ENCODE measurements around the gene RHEB. TPM values are rescaled to one million over a fixed set of nuclear protein-coding genes. Genes with fewer than 3 reads are reported as not detected.

RHEB gene
- total and polyA plus RNA-seq, 7 donors, result 98.0 to 248 (median 167) TPM

DNA sequence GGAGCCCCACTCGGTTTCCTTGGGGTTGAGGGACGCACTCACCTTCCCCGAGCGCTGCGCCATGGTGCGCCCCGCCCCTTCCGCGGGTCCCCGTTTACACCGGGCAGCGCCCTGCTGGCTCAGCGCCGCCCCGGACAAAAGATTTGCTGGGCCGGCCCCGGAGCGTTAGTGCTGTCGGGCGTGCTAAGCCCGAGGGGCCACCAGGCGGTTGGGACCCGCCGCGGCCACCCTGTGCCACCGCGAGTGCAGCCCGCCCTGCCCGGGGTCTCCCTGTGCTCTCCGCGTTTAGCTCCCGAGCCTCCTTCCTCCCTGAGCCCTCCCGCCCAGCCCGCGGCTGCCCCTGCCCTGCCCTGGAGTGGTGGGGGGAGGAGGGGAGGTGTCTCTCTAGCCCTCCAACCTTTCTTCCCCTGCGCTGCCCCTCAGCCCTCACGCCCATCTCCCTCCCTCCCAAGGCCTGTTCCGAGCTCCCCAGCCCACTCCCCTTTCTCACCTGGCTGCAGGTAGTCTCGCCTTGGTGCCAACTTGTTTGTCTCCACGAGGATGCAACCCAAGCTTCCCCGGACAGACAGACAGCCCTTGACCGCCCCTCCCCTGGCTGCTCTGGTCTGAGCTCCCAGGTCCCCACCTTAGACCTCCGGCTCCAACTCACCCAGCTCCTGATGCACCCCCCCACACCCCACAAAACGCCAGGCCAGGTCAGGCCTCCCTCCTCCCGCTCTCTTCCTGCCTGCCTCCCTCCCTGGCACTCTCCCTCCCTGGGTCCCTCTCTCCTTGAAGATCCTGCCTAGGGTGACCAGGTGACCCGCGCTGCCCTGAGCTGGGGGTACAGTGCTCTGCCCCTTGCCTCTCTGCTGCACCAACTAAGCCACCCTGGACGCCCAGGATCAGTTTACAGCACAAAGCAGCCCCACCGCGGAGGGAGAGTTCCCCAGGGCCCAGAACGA is 79.6 kb downstream of the RHEB start, which contains the start of gene CRYGN:
CRYGN (minus strand) TSS at position 287 of the 944 bp plus-strand sequence; CDS start at position 63, 224 bp downstream.
- peak within 1 kb of the TSS; percentile 28 for H3K4me3 ChIP-seq
- TF ChIP-seq, protein P1, sequence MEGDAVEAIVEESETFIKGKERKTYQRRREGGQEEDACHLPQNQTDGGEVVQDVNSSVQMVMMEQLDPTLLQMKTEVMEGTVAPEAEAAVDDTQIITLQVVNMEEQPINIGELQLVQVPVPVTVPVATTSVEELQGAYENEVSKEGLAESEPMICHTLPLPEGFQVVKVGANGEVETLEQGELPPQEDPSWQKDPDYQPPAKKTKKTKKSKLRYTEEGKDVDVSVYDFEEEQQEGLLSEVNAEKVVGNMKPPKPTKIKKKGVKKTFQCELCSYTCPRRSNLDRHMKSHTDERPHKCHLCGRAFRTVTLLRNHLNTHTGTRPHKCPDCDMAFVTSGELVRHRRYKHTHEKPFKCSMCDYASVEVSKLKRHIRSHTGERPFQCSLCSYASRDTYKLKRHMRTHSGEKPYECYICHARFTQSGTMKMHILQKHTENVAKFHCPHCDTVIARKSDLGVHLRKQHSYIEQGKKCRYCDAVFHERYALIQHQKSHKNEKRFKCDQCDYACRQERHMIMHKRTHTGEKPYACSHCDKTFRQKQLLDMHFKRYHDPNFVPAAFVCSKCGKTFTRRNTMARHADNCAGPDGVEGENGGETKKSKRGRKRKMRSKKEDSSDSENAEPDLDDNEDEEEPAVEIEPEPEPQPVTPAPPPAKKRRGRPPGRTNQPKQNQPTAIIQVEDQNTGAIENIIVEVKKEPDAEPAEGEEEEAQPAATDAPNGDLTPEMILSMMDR (IDR thresholded peaks at IDR 0.05), result no peak
- no peak within 1 kb of the TSS for H3K27ac ChIP-seq
- 16 to 26% (median 17%) methylated on average over 26 to 51 of the region's 51 CpGs for WGBS, 3 donors
- peak in 2 of 4 donors; percentile 23 to 27 for ATAC-seq
- peak in 1 of 2 donors; percentile 47 for DNase-seq
- H3K36me3 ChIP-seq (ENCODE audit: insufficient read depth in 1 of 2, low read depth in 1 of 2), result no peaks in the 10 kb centered on the region
- no peaks in the 10 kb centered on the region for H3K4me1 ChIP-seq
- H3K9me3 ChIP-seq, result no peaks in the 10 kb centered on the region
- intact Hi-C loops (cut with DNase I), result no loop called here
- H3K27me3 ChIP-seq (ENCODE audit: insufficient read depth in 3 of 3, low read length in 2 of 3), result peaks cover 0 to 19% (median 15%) of the 10 kb centered on the region in 3 donors

DNA sequence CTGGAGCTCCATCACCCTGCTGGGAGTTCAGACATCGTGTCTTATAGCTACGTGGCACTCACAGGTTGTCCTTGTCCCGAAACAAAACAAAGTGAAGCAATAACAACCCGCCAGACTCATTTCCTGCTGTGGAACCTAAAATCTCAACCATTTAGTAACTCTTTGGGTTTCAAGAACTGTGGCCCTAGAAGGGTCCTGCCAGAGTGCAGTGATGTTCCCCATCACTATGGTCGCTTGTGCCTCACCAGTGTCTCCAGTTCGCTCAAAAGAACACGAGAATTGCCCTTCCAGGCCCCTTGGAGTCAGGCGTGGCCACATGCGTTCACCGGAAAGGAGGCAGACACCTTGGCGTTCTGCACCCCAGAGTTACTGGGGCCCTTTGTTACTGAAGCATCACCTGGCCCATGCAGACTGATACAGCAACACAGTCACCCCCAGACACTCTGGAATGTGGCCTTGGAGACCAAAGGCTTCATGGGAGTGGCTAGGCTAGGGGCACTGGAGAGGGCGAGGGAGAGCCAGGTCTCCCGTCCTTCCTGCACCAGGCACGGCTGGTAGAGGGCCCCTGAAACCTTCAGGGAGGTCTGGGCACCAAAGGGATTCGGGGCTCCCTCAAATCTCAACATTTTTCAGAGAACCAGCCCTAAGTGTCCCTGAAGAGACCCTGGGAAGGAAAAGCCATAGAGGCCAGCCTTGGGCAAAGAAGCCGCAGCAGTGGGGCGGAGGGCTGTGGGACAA is 80.7 kb downstream of the RHEB start:
- H3K9me3 ChIP-seq, result no peaks in the 10 kb centered on the region
- DNase-seq (no peak), ATAC-seq (no peak)
- 94% methylated on average over 17 of the region's 17 CpGs for WGBS, 3 donors
- TF ChIP-seq, protein P1 (IDR thresholded peaks at IDR 0.05), result no peak
- H3K27me3 ChIP-seq (ENCODE audit: insufficient read depth in 3 of 3, low read length in 2 of 3), result peaks cover 0 to 19% (median 15%) of the 10 kb centered on the region in 3 donors
- H3K27ac ChIP-seq, result no peak overlapping the region
- no peak overlapping the region for H3K4me3 ChIP-seq
- intact Hi-C loops (cut with DNase I), result no loop called here
- H3K36me3 ChIP-seq (ENCODE audit: insufficient read depth in 1 of 2, low read depth in 1 of 2), result no peaks in the 10 kb centered on the region
- H3K4me1 ChIP-seq, result no peaks in the 10 kb centered on the region

DNA sequence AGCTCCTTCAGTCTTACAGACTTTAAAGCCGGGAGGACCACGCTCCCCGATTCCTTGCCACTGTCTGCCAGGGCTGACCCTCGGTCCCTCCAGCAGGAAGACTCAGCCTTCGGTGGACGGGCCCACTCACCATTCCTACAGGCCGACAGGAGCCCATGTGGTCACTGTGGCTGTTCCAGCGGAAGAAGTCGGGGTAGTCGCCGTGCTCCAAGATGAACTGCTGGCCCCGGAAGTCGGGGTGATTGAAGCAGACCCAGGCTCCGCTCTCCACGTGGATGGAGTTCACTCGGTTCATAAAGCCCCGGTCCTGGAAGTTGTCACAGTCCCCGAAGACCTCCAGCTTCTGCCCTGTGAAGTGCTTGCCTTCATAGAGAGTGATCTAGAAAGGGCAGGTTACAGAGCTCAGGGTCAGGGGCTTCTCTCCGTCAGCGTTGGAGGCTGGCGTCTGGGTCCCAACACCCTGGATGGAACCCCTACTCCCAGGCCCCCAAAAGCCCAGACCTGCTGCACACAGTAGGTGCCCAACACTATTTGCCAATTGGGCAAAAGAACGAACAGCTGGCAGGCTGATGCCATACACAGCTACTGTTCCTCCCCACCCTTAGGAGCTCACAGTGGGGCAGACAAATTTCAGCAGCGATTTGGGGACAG is 81.7 kb downstream of the RHEB start:
- Histone ChIP-seq H3K27ac (no peak overlapping the region), H3K36me3 (ENCODE audit: insufficient read depth in 1 of 2, low read depth in 1 of 2) (no peaks in the 10 kb centered on the region), H3K27me3 (ENCODE audit: insufficient read depth in 3 of 3, low read length in 2 of 3) (peaks cover 0 to 19% (median 15%) of the 10 kb centered on the region in 3 donors), H3K9me3 (no peaks in the 10 kb centered on the region), H3K4me3 (no peak overlapping the region), H3K4me1 (no peaks in the 10 kb centered on the region)
- DNase-seq, result no peak
- 89 to 91% (median 90%) methylated on average over 23 of the region's 23 CpGs for WGBS, 3 donors
- TF ChIP-seq, protein P1 (IDR thresholded peaks at IDR 0.05), result no peak
- intact Hi-C loops (cut with DNase I), result no loop called here
- no peak for ATAC-seq

DNA sequence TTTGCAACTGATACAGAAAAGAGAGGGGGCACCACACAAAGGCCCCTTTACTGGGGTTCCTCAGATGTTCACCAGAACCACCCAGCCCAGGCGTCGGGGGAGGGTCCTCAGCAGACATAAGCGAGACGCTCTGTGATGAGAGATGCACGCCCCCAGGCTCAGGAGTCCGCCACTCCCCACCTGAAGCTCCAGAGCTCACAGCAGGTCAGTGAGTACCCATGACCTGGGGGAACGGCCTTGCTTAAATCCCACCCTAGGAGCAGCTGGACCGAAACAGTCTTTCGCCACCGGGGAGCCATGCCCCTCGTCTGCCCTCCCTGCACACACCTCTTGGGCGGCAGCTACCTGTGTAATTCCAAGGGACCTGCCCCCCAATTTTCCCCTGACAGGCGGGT is 82.5 kb downstream of the RHEB start:
- no peaks in the 10 kb centered on the region for H3K4me1 ChIP-seq
- no peak for ATAC-seq
- DNase-seq, result no peak
- H3K27me3 ChIP-seq (ENCODE audit: insufficient read depth in 3 of 3, low read length in 2 of 3), result peaks cover 0 to 19% (median 15%) of the 10 kb centered on the region in 3 donors
- H3K27ac ChIP-seq, result no peak overlapping the region
- H3K9me3 ChIP-seq, result no peaks in the 10 kb centered on the region
- no peaks in the 10 kb centered on the region for H3K36me3 ChIP-seq (ENCODE audit: insufficient read depth in 1 of 2, low read depth in 1 of 2)
- TF ChIP-seq, protein P1 (IDR thresholded peaks at IDR 0.05), result no peak
- intact Hi-C loops (cut with DNase I), result no loop called here
- no peak overlapping the region for H3K4me3 ChIP-seq
- WGBS, 3 donors, result 85 to 89% (median 87%) methylated on average over 13 of the region's 13 CpGs
